Fibroblast of upper back skin (primary cell): ENCODE measurements around the gene AWAT1.
A peak's percentile ranks its signal among the peaks of the same experiment; 100 is the strongest.
"Not testable (repeated sequence)": the region's sequence is repeated elsewhere in the genome, so short reads cannot be mapped to it uniquely, and the experiment has no call there.

ENCODE experiments used
- DNase-seq: peaks from one replicate; pipeline ENCODE4 v3.0.0-alpha.2; 2013

AWAT1 gene

GRCh38 chrX:70262952-70263567, 28.6 kb downstream of the AWAT1 start:
- DNase-seq = peak; percentile 21

- DNase-seq = no peak
Observed at GRCh38 chrX:70264784-70265183, 30.3 kb downstream of the AWAT1 start.

GRCh38 chrX:70268034-70268433, 33.6 kb downstream of the AWAT1 start, which contains the start of gene ARR3:
ARR3 (plus strand) TSS chrX:70268334; CDS start chrX:70269386, 1,052 bp downstream.
- DNase-seq = no peak

GRCh38 chrX:70274029-70274428, 39.6 kb downstream of the AWAT1 start:
- not testable (repeated sequence) for DNase-seq

GRCh38 chrX:70279081-70279480, 44.6 kb downstream of the AWAT1 start:
- DNase-seq = no peak

- no peak for DNase-seq
Observed at GRCh38 chrX:70280573-70280972, 46.1 kb downstream of the AWAT1 start.

GRCh38 chrX:70281951-70282350, 47.5 kb downstream of the AWAT1 start, which contains the start of gene RAB41:
RAB41 (plus strand) TSS chrX:70282172; CDS start chrX:70282218, 46 bp downstream.
- DNase-seq = no peak

- DNase-seq = no peak
Observed at GRCh38 chrX:70289168-70289792, 54.8 kb downstream of the AWAT1 start.
